ENCODE measurements around the gene MTUS2. TPM values are rescaled to one million over a fixed set of nuclear protein-coding genes. Genes with fewer than 3 reads are reported as not detected.

MTUS2 gene
- total RNA-seq, 2 donors from 2014 or later = 1.9 to 4.9 TPM

DNA sequence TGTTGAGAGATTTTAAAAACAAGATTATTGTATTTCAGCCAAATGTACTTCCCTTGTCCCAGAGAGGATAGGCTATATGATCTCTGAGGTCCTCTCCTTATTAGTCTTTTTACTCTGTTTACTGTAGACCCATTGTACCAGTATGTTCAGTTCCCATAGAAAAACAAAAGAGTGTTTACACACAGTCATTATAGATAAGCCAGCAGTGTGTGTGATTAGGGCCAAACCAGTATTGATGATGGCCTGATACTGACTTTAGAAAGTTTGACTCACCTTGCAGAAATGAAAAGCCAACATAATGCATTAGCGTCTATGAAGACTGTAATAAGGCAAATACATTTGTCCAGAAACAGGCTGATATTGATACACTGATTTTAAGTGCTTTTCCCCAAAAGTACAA is 6.2 kb downstream of the MTUS2 start:
- no peak for DNase-seq
- Mint-ChIP-seq H3K36me3 (ENCODE audit: low read depth) (peaks cover 2% of the 10 kb centered on the region), H3K4me1 (no peaks in the 10 kb centered on the region), H3K27ac (no peak overlapping the region), H3K27me3 (peaks cover 14% of the 10 kb centered on the region), H3K4me3 (no peak overlapping the region)
- peaks cover 4% of the 10 kb centered on the region for H3K9me3 ChIP-seq (ENCODE audit: control insufficient read depth, low read length, poor library complexity, severe bottlenecking)
- no peak for ATAC-seq

DNA sequence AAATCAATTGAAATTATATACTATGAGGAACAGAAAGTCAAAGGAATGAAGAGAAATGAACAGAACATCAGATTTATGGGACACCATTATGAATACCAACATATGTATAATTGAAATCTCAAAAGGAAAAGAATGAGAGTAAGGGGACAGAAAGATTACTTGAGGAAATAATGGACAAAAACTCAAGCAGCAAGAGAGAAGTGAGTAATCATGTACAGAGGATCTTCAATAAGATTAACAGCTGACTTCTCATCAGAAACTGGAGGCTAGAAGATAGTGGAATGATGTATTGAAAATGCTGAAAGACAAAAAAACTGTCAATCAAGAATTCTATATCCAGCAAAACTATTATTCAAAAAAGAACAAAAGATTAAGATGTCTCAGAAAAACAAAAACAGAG is 10.4 kb downstream of the MTUS2 start:
- no peaks in the 10 kb centered on the region for H3K27me3 Mint-ChIP-seq
- no peak overlapping the region for H3K27ac Mint-ChIP-seq
- ATAC-seq = no peak

DNA sequence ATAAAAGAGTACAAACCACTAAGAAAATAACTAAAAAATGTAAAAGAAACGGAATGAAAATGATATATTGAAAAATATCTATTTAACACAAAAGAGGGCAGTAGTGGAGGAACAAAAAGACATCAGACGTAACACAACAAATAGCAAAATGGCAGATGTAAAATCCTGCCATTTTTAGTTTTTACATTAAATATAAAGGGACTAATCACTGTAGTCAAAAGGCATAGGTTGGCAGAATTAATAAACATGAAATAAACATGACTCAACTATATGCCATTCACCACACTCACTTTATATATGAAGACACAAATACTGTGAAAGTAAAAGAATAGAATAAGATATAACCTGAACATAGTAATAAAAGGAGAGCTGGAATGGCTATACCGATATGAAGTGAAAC is 11.0 kb downstream of the MTUS2 start:
- DNase-seq (no peak), ATAC-seq (no peak)
- no peaks in the 10 kb centered on the region for H3K27me3 Mint-ChIP-seq
- H3K4me3 Mint-ChIP-seq = no peak overlapping the region
- H3K27ac Mint-ChIP-seq = no peak overlapping the region
- H3K9me3 ChIP-seq (ENCODE audit: control insufficient read depth, low read length, poor library complexity, severe bottlenecking) = peaks cover 4% of the 10 kb centered on the region
- no peaks in the 10 kb centered on the region for H3K36me3 Mint-ChIP-seq (ENCODE audit: low read depth)
- no peaks in the 10 kb centered on the region for H3K4me1 Mint-ChIP-seq

More for the DNA sequence above, 10.4 kb downstream of the MTUS2 start:
- H3K4me1 Mint-ChIP-seq = no peaks in the 10 kb centered on the region
- peaks cover 4% of the 10 kb centered on the region for H3K9me3 ChIP-seq (ENCODE audit: control insufficient read depth, low read length, poor library complexity, severe bottlenecking)
- no peak overlapping the region for H3K4me3 Mint-ChIP-seq
- DNase-seq = no peak
- no peaks in the 10 kb centered on the region for H3K36me3 Mint-ChIP-seq (ENCODE audit: low read depth)

DNA sequence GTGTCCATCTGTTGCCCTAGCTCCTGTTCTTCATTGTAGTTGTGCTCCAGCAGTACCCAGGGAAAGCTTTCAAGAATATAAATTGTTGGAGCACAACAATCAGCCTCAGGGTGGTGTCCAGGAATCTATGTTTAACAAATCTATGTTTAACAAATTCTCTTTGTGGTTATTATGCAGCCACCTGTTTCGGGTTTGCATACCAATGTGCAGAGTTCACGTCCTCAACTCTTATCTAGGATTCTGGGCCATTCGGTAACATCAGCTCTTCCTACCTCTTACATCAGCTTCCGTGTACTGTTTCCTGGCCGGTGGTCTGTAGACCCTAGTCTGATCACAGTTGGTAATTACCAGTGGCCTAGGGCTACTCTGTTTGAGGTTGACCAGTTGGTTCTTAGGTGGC is 17.0 kb downstream of the MTUS2 start:
- no peak overlapping the region for H3K4me3 Mint-ChIP-seq
- ATAC-seq (no peak), DNase-seq (no peak)
- no peaks in the 10 kb centered on the region for H3K36me3 Mint-ChIP-seq (ENCODE audit: low read depth)
- H3K9me3 ChIP-seq (ENCODE audit: control insufficient read depth, low read length, poor library complexity, severe bottlenecking) = no peaks in the 10 kb centered on the region
- no peaks in the 10 kb centered on the region for H3K27me3 Mint-ChIP-seq
- peaks cover 2% of the 10 kb centered on the region for H3K4me1 Mint-ChIP-seq
- no peak overlapping the region for H3K27ac Mint-ChIP-seq

DNA sequence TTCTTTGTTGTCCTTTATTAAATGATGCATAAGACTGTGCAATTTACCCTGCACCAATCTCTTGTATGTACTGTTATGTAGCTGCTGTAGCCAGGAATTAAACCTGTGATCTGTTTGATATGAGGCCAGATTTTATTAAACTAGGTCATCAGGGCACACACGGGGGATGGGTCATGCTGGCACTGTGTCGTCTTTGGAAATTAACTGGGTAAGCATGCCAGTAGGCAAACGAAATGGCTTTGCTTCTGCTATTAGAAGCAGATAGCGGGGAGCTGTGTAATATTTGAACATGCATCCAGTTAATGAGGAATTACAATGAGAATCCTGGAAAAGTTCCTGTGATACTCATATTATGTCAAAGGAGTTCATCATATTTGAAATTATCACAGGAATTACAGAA is 23.5 kb downstream of the MTUS2 start:
- H3K9me3 ChIP-seq (ENCODE audit: control insufficient read depth, low read length, poor library complexity, severe bottlenecking) = no peaks in the 10 kb centered on the region
- no peak for ATAC-seq
- Mint-ChIP-seq H3K27ac (no peak overlapping the region), H3K4me1 (no peaks in the 10 kb centered on the region), H3K36me3 (ENCODE audit: low read depth) (no peaks in the 10 kb centered on the region), H3K4me3 (no peak overlapping the region), H3K27me3 (peaks cover 18% of the 10 kb centered on the region)
- DNase-seq = no peak

DNA sequence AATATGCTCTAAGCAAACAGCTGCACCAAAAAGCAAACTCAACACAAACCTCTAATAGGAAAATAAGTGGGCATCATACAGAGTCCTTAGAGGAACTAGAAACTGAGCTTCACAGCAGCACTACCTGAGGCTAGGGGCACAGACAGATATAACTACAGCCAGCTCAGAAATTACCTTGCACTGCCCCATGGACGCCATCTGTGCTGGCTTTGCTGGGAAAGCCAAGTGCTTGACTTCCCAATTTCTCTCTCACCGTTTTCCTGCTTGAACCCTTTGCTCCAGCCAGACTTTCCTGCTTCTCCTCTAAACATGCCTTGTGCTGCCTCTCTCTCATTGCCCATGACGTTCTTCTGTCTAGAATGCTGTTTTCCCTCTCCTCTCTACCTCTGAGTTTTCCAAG is 29.3 kb downstream of the MTUS2 start:
- Mint-ChIP-seq H3K36me3 (ENCODE audit: low read depth) (no peaks in the 10 kb centered on the region), H3K27ac (no peak overlapping the region)
- ATAC-seq = no peak

DNA sequence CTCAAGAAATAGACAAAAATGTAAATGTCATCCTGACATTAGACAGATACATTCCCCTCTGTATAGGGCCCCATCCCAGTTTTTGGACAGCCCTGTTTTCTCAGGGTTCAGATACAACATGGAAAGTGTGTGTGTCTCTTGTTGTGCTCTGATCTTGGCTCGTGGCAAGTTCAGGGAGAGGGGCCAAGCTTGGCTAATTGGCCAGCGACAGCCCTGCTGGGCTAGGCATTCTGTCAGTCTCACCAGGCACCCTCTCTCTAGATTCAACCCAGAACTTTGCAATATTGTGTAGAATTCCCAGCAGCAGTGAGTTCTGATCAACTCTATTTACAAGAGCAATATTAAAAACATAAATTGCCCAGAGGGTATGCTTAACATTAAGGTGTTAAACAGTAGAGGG is 30.1 kb downstream of the MTUS2 start:
- Mint-ChIP-seq H3K36me3 (ENCODE audit: low read depth) (no peaks in the 10 kb centered on the region), H3K27ac (no peak overlapping the region), H3K27me3 (peaks cover 26% of the 10 kb centered on the region), H3K4me1 (no peaks in the 10 kb centered on the region), H3K4me3 (no peak overlapping the region)
- DNase-seq (no peak), ATAC-seq (no peak)
- H3K9me3 ChIP-seq (ENCODE audit: control insufficient read depth, low read length, poor library complexity, severe bottlenecking) = no peaks in the 10 kb centered on the region

More for the DNA sequence above, 29.3 kb downstream of the MTUS2 start:
- H3K4me1 Mint-ChIP-seq = no peaks in the 10 kb centered on the region
- no peak overlapping the region for H3K4me3 Mint-ChIP-seq
- H3K9me3 ChIP-seq (ENCODE audit: control insufficient read depth, low read length, poor library complexity, severe bottlenecking) = no peaks in the 10 kb centered on the region
- H3K27me3 Mint-ChIP-seq = peaks cover 26% of the 10 kb centered on the region
- DNase-seq = no peak

DNA sequence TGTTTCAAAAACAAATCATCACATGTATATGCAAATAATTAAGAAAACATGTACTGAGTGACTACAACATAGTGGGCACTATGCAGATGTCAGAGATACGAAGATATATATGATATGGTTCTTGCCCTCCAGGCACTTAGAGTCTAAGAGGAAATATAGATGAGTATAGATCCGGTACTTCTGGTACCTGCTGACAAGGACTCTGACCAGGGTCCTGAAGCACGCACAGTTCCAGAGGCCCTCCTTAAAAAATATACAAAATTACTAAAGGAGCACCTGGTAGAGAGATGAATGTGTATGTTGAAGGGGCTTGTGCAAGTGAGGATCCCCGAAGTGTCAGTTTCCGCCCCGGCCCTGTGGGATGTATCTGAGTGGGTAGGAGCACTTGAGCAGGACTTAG is 31.3 kb downstream of the MTUS2 start:
- no peak for DNase-seq
- Mint-ChIP-seq H3K27me3 (peaks cover 26% of the 10 kb centered on the region), H3K4me1 (no peaks in the 10 kb centered on the region), H3K27ac (no peak overlapping the region), H3K36me3 (ENCODE audit: low read depth) (no peaks in the 10 kb centered on the region), H3K4me3 (no peak overlapping the region)
- ATAC-seq = no peak
- H3K9me3 ChIP-seq (ENCODE audit: control insufficient read depth, low read length, poor library complexity, severe bottlenecking) = no peaks in the 10 kb centered on the region

DNA sequence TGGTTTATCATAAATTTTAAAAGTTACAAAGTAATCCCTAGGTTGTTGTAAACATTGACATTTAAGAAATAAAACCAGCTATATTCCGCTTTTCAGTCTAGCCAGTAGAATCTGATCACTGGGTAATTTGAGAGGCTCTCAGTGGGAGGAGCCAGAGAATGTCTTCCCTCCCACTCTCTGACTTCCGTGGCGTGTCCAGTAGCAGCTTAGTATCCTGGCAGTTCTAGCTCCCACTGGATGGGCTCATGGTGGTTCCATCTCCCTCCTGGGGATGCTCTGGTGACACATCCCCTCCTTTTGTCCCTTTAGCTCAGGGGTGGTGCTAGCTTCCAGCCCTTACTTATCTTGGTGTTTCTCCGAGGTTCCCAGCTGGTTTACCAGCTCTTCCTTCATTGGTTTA is 34.5 kb downstream of the MTUS2 start:
- H3K4me1 Mint-ChIP-seq = no peaks in the 10 kb centered on the region
- no peak for ATAC-seq
- peaks cover 17% of the 10 kb centered on the region for H3K27me3 Mint-ChIP-seq
- H3K27ac Mint-ChIP-seq = no peak overlapping the region
- no peaks in the 10 kb centered on the region for H3K9me3 ChIP-seq (ENCODE audit: control insufficient read depth, low read length, poor library complexity, severe bottlenecking)
- no peak overlapping the region for H3K4me3 Mint-ChIP-seq
- no peak for DNase-seq
- H3K36me3 Mint-ChIP-seq (ENCODE audit: low read depth) = no peaks in the 10 kb centered on the region

DNA sequence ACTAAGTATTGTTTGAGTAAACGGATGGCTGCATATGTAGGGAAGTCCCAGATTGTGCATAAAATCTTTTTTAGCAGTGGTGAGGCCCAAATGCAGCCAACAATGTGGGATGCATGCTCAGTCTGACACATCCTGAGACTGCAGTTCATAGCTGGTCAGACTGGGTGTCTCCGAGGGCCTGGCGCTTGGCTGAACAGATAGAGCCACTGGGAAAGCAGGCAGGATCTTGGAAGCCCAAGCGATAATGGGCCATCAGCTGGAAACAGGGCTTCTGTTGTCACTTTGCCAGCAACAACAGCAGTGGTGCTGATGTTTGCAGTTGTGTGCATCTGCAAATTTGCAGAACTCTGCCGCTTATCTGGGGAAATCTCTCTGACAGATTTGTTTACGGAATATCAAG is 36.1 kb downstream of the MTUS2 start:
- Mint-ChIP-seq H3K4me3 (no peak overlapping the region), H3K4me1 (no peaks in the 10 kb centered on the region), H3K27me3 (peaks cover 9% of the 10 kb centered on the region), H3K27ac (no peak overlapping the region), H3K36me3 (ENCODE audit: low read depth) (no peaks in the 10 kb centered on the region)
- ATAC-seq = no peak
- DNase-seq = no peak
- H3K9me3 ChIP-seq (ENCODE audit: control insufficient read depth, low read length, poor library complexity, severe bottlenecking) = no peaks in the 10 kb centered on the region

DNA sequence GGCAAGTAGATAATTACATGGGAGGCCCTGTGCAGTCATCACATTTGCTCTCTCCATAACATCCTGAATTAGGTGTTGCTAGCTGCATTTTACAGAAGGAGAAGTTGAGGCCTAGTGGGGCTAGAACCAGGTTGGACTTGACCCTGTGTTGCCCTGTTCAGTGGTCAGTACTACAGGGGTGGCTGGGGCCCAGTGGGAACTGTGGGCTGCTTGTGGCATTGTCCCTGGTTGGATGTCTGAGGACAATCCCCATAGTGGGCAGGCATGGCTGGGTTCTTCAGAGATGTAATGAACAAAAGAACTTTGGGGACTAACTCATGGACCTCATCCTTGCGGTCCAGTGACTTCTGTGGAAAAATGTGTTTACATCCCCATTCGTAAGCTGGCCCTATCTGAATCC is 38.9 kb downstream of the MTUS2 start:
- Mint-ChIP-seq H3K4me1 (no peaks in the 10 kb centered on the region), H3K36me3 (ENCODE audit: low read depth) (no peaks in the 10 kb centered on the region), H3K27me3 (peaks cover 5% of the 10 kb centered on the region), H3K4me3 (no peak overlapping the region), H3K27ac (no peak overlapping the region)
- ATAC-seq (no peak), DNase-seq (no peak)
- no peaks in the 10 kb centered on the region for H3K9me3 ChIP-seq (ENCODE audit: control insufficient read depth, low read length, poor library complexity, severe bottlenecking)

DNA sequence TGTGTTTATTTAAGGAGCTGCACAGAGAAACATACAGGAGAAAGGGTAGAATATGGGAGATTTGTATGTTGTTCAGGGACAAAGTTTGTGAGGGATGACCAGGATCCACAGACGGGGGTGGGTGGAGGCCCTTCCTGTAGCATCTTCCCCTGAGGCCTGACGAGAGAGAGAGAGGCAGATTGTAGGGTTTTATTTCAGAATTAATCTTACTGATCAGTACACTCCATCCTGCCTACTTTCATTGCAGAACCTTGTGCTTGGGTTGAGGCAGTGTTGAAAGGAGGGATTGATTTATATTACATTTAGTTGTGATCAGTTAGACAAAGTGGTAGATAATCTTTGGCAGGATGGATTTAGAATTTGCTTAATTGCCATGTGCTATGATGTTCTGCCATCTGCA is 39.6 kb downstream of the MTUS2 start:
- H3K4me1 Mint-ChIP-seq = no peaks in the 10 kb centered on the region
- ATAC-seq = no peak
- H3K27ac Mint-ChIP-seq = no peak overlapping the region
- no peak for DNase-seq
- H3K36me3 Mint-ChIP-seq (ENCODE audit: low read depth) = no peaks in the 10 kb centered on the region
- H3K4me3 Mint-ChIP-seq = no peak overlapping the region
- H3K9me3 ChIP-seq (ENCODE audit: control insufficient read depth, low read length, poor library complexity, severe bottlenecking) = no peaks in the 10 kb centered on the region
- H3K27me3 Mint-ChIP-seq = peaks cover 5% of the 10 kb centered on the region

DNA sequence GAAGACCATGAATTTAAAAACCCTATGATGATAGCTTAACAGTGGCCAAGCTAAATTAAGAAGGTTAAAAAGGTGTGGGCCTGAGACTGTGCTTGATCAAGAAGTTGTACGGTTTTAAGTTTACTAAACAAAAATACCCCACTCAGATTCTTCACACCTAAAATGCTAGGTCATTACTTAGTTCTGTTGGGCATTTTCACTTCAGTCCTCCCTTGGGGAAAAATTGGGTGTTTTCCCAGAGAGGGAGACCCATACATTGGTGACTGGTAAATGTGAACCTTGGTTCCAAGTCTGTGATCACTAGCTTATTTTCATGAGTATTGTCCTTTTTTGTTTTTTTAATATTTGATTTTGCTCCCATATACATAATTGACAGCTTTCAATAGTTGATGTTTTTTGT is 44.4 kb downstream of the MTUS2 start:
- H3K27me3 Mint-ChIP-seq = no peaks in the 10 kb centered on the region
- no peaks in the 10 kb centered on the region for H3K9me3 ChIP-seq (ENCODE audit: control insufficient read depth, low read length, poor library complexity, severe bottlenecking)
- H3K4me1 Mint-ChIP-seq = no peaks in the 10 kb centered on the region
- ATAC-seq (no peak), DNase-seq (no peak)
- H3K36me3 Mint-ChIP-seq (ENCODE audit: low read depth) = no peaks in the 10 kb centered on the region
- no peak overlapping the region for H3K4me3 Mint-ChIP-seq
- no peak overlapping the region for H3K27ac Mint-ChIP-seq

DNA sequence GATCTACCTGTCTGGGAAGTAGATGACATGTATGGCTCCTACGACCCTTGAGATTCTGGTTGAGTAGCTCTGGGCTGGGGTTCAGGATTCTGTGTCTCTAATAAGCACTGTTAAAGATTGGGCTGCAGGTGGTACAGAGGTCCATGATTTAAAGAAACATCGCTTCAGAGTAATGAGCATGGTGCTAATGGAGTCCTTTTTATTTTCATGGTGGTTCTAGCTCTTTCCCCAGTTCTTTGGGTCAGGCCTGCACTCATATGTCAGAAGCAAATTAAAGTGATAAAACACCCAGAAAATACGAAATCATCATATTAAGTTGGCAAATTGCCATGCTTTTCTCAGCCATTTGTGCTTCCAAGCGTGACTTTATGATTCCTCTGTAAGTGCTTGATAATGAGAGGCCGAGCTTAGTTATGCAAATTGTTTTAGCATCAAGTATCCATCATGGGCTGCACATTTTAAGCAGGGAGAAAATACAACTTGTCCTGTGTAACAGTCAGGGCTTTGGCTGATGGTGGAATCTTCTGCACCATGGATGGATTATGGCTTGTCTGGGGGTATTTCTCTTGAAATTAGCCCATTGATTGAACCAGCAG is 45.1 kb downstream of the MTUS2 start:
- H3K4me1 Mint-ChIP-seq = no peaks in the 10 kb centered on the region
- H3K36me3 Mint-ChIP-seq (ENCODE audit: low read depth) = no peaks in the 10 kb centered on the region
- no peaks in the 10 kb centered on the region for H3K27me3 Mint-ChIP-seq
- no peak for DNase-seq
- no peak for ATAC-seq
- H3K9me3 ChIP-seq (ENCODE audit: control insufficient read depth, low read length, poor library complexity, severe bottlenecking) = no peaks in the 10 kb centered on the region
- no peak overlapping the region for H3K4me3 Mint-ChIP-seq
- no peak overlapping the region for H3K27ac Mint-ChIP-seq
